GM19468 (cell line): ENCODE measurements around the gene GRK4.
A peak's percentile ranks its signal among the peaks of the same experiment; 100 is the strongest.

Source experiments
- ATAC-seq: cut with Tn5 transposase; IDR thresholded peaks from one replicate; pipeline ENCODE4 v1.9.1; 2021; ENCODE audit warnings: mild to moderate bottlenecking, moderate library complexity, moderate number of reproducible peaks; ENCODE audit not compliant: unreplicated experiment; ENCODE audit errors: extremely low read depth

Gene GRK4

GRCh38 chr4:2995546-2996265 is 32.3 kb downstream of the GRK4 start:
- no peak for ATAC-seq

- no peak for ATAC-seq
These were observed 33.0 kb downstream of the GRK4 start for GRCh38 chr4:2996415-2996814.

- ATAC-seq = no peak
These were observed 44.4 kb downstream of the GRK4 start for GRCh38 chr4:3007724-3008123.

GRCh38 chr4:3009422-3009821 is 46.1 kb downstream of the GRK4 start:
- ATAC-seq = no peak

GRCh38 chr4:3010577-3010976 is 47.2 kb downstream of the GRK4 start:
- no peak for ATAC-seq

GRCh38 chr4:3010998-3011397 is 47.6 kb downstream of the GRK4 start:
- no peak for ATAC-seq

GRCh38 chr4:3011456-3012220 is 48.3 kb downstream of the GRK4 start:
- no peak for ATAC-seq

- no peak for ATAC-seq
These were observed 50.0 kb downstream of the GRK4 start for GRCh38 chr4:3013323-3013722.

- ATAC-seq = peak; percentile 19
These were observed 50.5 kb downstream of the GRK4 start for GRCh38 chr4:3013839-3014350.

GRCh38 chr4:3016961-3017360 is 53.6 kb downstream of the GRK4 start:
- no peak for ATAC-seq

GRCh38 chr4:3017504-3017903 is 54.1 kb downstream of the GRK4 start:
- no peak for ATAC-seq

- ATAC-seq = no peak
These were observed 55.9 kb downstream of the GRK4 start for GRCh38 chr4:3019145-3019846.

GRCh38 chr4:3021127-3021526 is 57.8 kb downstream of the GRK4 start:
- no peak for ATAC-seq

- no peak for ATAC-seq
These were observed 58.3 kb downstream of the GRK4 start for GRCh38 chr4:3021627-3022026.

GRCh38 chr4:3022112-3022511 is 58.7 kb downstream of the GRK4 start:
- no peak for ATAC-seq

- ATAC-seq = no peak
These were observed 59.3 kb downstream of the GRK4 start for GRCh38 chr4:3022651-3023050.

- ATAC-seq = no peak
These were observed 62.5 kb downstream of the GRK4 start for GRCh38 chr4:3025881-3026280.

GRCh38 chr4:3026540-3026939 is 63.2 kb downstream of the GRK4 start:
- ATAC-seq = no peak

- ATAC-seq = no peak
These were observed 66.1 kb downstream of the GRK4 start for GRCh38 chr4:3029464-3029863.

- no peak for ATAC-seq
These were observed 67.4 kb downstream of the GRK4 start for GRCh38 chr4:3030566-3031356.
